Liver (tissue), 3 donors: Measurements from ENCODE around the gene MOB3C.

Experiments
- CTCF ChIP-seq: fragments of 150-350 bp; IDR thresholded peaks from 2 replicates; pipeline ENCODE4 v1.5.1; 2017; ENCODE audit warnings: improper control_type of control experiment, low read depth, low read length; ENCODE audit not compliant: missing input control
- GABPA ChIP-seq, 2 donors: IDR thresholded peaks in 1 of 2; conservative IDR thresholded peaks in 1 of 2; 2 replicates each; pipeline ENCODE4 v1.6.1; 2016; ENCODE audit warnings: antibody characterized with exemption in 2 of 2, mild to moderate bottlenecking in 1 of 2, moderate library complexity in 1 of 2
- RAD21 ChIP-seq, 2 donors: IDR thresholded peaks; 2 replicates each; pipeline ENCODE4 v1.6.1; 2016; ENCODE audit warnings: antibody characterized with exemption in 2 of 2, mild to moderate bottlenecking in 2 of 2
- REST ChIP-seq: IDR thresholded peaks from 2 replicates; pipeline ENCODE4 v1.6.1; 2016; ENCODE audit warnings: antibody characterized with exemption, mild to moderate bottlenecking
- TF ChIP-seq, protein P1 (sequence below): IDR thresholded peaks from 2 replicates; pipeline ENCODE4 v1.6.1; 2016; ENCODE audit warnings: antibody characterized with exemption
- donor health status: healthy.
- donor health status: healthy.

DNA sequence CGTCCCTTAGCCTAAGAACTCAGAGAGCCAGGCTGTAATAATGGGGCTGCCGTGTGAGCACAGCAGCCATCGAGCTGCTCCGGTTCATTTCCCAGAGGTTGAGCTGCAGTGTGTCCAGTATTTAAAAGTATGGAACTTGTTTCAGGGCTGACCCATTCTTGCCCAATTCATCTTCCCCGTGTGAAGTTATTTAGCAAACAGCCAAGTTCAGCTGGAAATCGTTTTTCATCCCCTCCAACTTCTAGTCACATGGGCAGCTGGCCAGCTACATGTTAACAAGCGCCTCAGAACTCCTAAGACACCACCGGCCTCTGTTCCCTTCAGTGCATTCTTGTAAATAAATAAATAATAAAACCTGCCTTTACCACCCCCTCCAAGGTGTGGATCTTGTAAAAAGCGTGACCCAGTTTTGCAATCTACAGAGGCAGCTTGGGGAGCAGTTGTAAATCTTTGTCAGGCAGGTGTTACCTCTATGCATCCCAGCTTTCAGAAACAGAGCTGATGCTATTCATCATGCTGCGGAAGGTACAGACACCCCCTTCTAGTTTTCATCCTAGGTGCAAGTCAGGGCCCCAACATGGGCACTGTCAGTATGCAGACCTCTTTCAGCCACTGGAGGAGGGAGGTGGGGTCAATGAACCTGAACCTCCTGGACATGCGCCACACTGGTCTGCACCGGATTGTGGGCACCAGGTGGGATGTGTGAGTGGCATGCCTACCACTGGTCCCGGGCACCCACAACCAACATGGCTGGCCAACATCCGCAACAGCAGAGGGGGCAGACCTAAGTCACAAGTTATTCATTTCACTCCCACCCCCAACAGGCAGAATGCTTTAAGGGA, 46.5 kb downstream of the MOB3C start:
- TF ChIP-seq CTCF = no peak
- no peak for TF ChIP-seq GABPA (IDR thresholded peaks at IDR 0.05 in 1 of 2, conservative IDR thresholded peaks at IDR 0.05 in 1 of 2)
- TF ChIP-seq, protein P1, sequence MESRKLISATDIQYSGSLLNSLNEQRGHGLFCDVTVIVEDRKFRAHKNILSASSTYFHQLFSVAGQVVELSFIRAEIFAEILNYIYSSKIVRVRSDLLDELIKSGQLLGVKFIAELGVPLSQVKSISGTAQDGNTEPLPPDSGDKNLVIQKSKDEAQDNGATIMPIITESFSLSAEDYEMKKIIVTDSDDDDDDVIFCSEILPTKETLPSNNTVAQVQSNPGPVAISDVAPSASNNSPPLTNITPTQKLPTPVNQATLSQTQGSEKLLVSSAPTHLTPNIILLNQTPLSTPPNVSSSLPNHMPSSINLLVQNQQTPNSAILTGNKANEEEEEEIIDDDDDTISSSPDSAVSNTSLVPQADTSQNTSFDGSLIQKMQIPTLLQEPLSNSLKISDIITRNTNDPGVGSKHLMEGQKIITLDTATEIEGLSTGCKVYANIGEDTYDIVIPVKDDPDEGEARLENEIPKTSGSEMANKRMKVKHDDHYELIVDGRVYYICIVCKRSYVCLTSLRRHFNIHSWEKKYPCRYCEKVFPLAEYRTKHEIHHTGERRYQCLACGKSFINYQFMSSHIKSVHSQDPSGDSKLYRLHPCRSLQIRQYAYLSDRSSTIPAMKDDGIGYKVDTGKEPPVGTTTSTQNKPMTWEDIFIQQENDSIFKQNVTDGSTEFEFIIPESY = no peak
- TF ChIP-seq RAD21 (IDR thresholded peaks at IDR 0.05) = no peak
- TF ChIP-seq REST = no peak
